ENCODE results near the gene OR2A12.

GRCh38 chr7:144049491-144049890, 36.6 kb upstream of the OR2A12 start:
- TF ChIP-seq CTCF (optimal IDR thresholded peaks at IDR 0.05 in 1 of 3, IDR thresholded peaks at IDR 0.05 in 1 of 3, conservative IDR thresholded peaks at IDR 0.05 in 1 of 3; ENCODE audit: extremely low read depth in 1 of 3, insufficient read depth in 2 of 3, low read length in 3 of 3), result no peak
- no peak for TF ChIP-seq EZH2 (IDR thresholded peaks at IDR 0.05; ENCODE audit: low read length)

Measured in keratinocyte (primary cell).